CD4-positive, alpha-beta T cell treated with Interleukin-17A for 1 hour (primary cell): ENCODE measurements around the gene F8.
"Not testable (repeated sequence)": the region's sequence is repeated elsewhere in the genome, so short reads cannot be mapped to it uniquely, and the experiment has no call there.

ENCODE experiments used
- DNase-seq: peaks from one replicate; pipeline ENCODE4 v3.0.0-alpha.2; 2020

F8 gene

GRCh38 chrX:154855256-154855655, 167.3 kb downstream of the F8 start:
- DNase-seq, result no peak

GRCh38 chrX:154850957-154851611, 171.4 kb downstream of the F8 start:
- no peak for DNase-seq

GRCh38 chrX:154840856-154841255, 181.7 kb downstream of the F8 start:
- peak; percentile 57 for DNase-seq

- no peak for DNase-seq
These were observed 186.4 kb downstream of the F8 start for GRCh38 chrX:154836163-154836562.

GRCh38 chrX:154834562-154834961, 188.0 kb downstream of the F8 start, which contains the start of gene SMIM9:
Gene SMIM9 (minus strand): TSS chrX:154834662. CDS start chrX:154830856, 3,806 bp downstream.
- no peak for DNase-seq

GRCh38 chrX:154833746-154834274, 188.7 kb downstream of the F8 start:
- DNase-seq, result no peak

- DNase-seq, result no peak
These were observed 192.5 kb downstream of the F8 start for GRCh38 chrX:154829926-154830442.

- DNase-seq, result no peak
These were observed 193.4 kb downstream of the F8 start for GRCh38 chrX:154829134-154829533.

- DNase-seq, result no peak
These were observed 194.5 kb downstream of the F8 start for GRCh38 chrX:154828016-154828408.

GRCh38 chrX:154827194-154828015, 195.1 kb downstream of the F8 start:
- DNase-seq, result peak; percentile 31

- not testable (repeated sequence) for DNase-seq
These were observed 196.9 kb downstream of the F8 start for GRCh38 chrX:154825586-154825985.

GRCh38 chrX:154824638-154825037, 197.9 kb downstream of the F8 start:
- no peak for DNase-seq

GRCh38 chrX:154822029-154822428, 200.5 kb downstream of the F8 start:
- DNase-seq, result no peak

- DNase-seq, result no peak
These were observed 201.0 kb downstream of the F8 start for GRCh38 chrX:154821523-154821922.

GRCh38 chrX:154819771-154820341, 202.7 kb downstream of the F8 start:
- DNase-seq, result no peak

GRCh38 chrX:154818916-154819770, 203.4 kb downstream of the F8 start:
- DNase-seq, result no peak

GRCh38 chrX:154817048-154817618, 205.4 kb downstream of the F8 start:
- not testable (repeated sequence) for DNase-seq

GRCh38 chrX:154816326-154816898, 206.1 kb downstream of the F8 start:
- not testable (repeated sequence) for DNase-seq

- no peak for DNase-seq
These were observed 207.2 kb downstream of the F8 start for GRCh38 chrX:154815274-154815818.

GRCh38 chrX:154813801-154814200, 208.7 kb downstream of the F8 start:
- no peak for DNase-seq
